Right cardiac atrium (tissue), 5 donors: ENCODE measurements around the gene C1orf94. TPM values are rescaled to one million over a fixed set of nuclear protein-coding genes. Genes with fewer than 3 reads are reported as not detected.
"Not testable (repeated sequence)": the region's sequence is repeated elsewhere in the genome, so short reads cannot be mapped to it uniquely, and the experiment has no call there.

Experiments used
- ATAC-seq, 2 donors: fragments of 200-7000 bp; cut with Tn5 transposase; one replicate each; pipeline versions ENCODE4 v1.8.0 to v1.9.1; 2020; ENCODE audit warnings: moderate library complexity in 2 of 2, mild to moderate bottlenecking in 1 of 2
- DNase-seq, 3 donors: peaks; one replicate each; pipeline ENCODE4 v3.0.0-alpha.2; 2020
- H3K27ac ChIP-seq: one replicate; pipeline ENCODE4 v1.5.1; 2013; ENCODE audit warnings: mild to moderate bottlenecking, low read length, control low read depth, moderate library complexity
- H3K27me3 ChIP-seq: one replicate; pipeline ENCODE4 v1.6.1; 2013; ENCODE audit not compliant: control insufficient read depth, insufficient read depth
- H3K4me1 ChIP-seq: one replicate; pipeline ENCODE4 v1.6.1; 2013; ENCODE audit warnings: low read length; ENCODE audit not compliant: control insufficient read depth, insufficient read depth
- H3K4me3 ChIP-seq: one replicate; pipeline ENCODE4 v1.5.1; 2013; ENCODE audit warnings: low read length, control low read depth
- H3K9me3 ChIP-seq: one replicate; pipeline ENCODE4 v1.6.1; 2013; ENCODE audit warnings: low read length; ENCODE audit not compliant: control insufficient read depth
- WGBS: extraction: QIAGEN DNeasy Blood & Tissue Kit; methylation state at CpG from one replicate; pipeline ENCODE4 v1.1.7; 2013; 5-methylcytosine and 5-hydroxymethylcytosine counted together
- intact Hi-C, 4 donors: fragments of 100-400 bp; cut with DNase I; formaldehyde crosslinking; loops; one replicate each; pipeline versions ENCODE4 v1.11.0 to v1.14.0; 2022 to 2023
- polyA plus RNA-seq: library from polyadenylated mRNA; stranded (reverse); fragments of 200-250 nt; gene quantifications from one replicate; pipeline ENCODE4 v1.2.3, GENCODE V29; 2013
- total RNA-seq, 4 donors: library from RNA; stranded (reverse); fragmentation: NEBNext Ultra II Directional; extraction: Animal tissue kit (Norgen Biotek cat#: 25700); gene quantifications; one replicate each; pipeline ENCODE4 v1.2.1, GENCODE V29; 2021
- donor health status: healthy with polysubstance abuse.
- donor health status: DM: no; HTN: yes; CAD: no.
- donor health status: DM: no; HTN: no; CAD: no.
- donor health status: DM: no; HTN: yes; CAD: no; lungs with severe emphysema.
- donor health status: DM: yes; HTN: yes; CAD: no.

C1orf94 gene
- total and polyA plus RNA-seq, 5 donors: not detected

GRCh38 chr1:34165422-34165921 is 11.2 kb upstream of the C1orf94 start:
- H3K27me3 ChIP-seq: peaks cover 3% of the 10 kb centered on the region
- H3K27ac ChIP-seq: no peak overlapping the region
- intact Hi-C loops: loop anchor here in 2 of 4 donors (10.0 kb wide), 2 partner anchors 431 to 531 kb away; no protein-coding TSS in a partner anchor
- H3K4me1 ChIP-seq: no peaks in the 10 kb centered on the region
- no peaks in the 10 kb centered on the region for H3K9me3 ChIP-seq
- peak overlapping the region; percentile 50 for H3K4me3 ChIP-seq
- no peak for ATAC-seq
- no peak for DNase-seq
- 2% methylated on average over 13 of the region's 13 CpGs for WGBS

GRCh38 chr1:34166191-34166624 is 10.5 kb upstream of the C1orf94 start:
- WGBS: 3% methylated on average over 27 of the region's 27 CpGs
- no peak overlapping the region for H3K27ac ChIP-seq
- intact Hi-C loops: loop anchor here in 2 of 4 donors (10.0 kb wide), 2 partner anchors 431 to 531 kb away; no protein-coding TSS in a partner anchor

DNA sequence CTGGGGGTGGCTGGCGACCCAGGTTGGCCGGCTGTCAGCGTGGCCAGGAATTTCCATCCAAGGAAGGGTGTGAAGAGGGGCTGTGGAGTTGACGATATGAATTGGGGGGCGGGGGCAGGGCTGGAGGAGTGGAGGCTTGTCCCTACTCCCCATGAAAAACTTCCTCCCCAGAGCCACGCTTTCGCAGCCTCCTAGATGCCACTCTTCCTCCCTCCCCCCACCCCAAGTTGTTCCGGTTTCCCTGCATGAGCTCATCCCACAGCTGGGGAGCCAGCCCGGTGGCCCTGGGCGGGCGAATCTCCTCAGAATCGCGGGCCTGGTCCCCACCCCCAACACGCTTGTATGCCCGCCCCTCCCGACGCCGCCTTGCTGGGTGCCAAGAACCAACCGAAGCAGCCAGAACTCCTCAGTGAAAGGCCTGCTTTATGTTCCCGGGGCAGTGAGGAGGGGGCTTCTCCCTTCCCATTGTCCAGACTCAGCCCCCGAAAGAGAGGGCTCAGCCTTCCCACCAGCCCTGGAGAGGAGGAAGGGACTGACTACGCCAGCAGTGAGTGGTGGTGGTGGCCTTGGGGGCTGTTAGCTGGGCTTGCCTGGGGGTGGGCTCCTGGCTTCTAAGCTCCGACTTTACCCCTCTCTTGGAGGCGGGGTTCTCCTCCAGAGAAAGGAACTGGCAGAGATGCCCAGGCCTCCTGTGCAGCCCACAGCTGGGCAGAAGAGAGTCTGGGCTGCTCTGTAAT is 9.9 kb upstream of the C1orf94 start:
- intact Hi-C loops: loop anchor here in 2 of 4 donors (10.0 kb wide), 2 partner anchors 432 to 532 kb away; no protein-coding TSS in a partner anchor
- no peaks in the 10 kb centered on the region for H3K27me3 ChIP-seq
- WGBS: 6% methylated on average over 24 of the region's 24 CpGs

More at GRCh38 chr1:34166191-34166624, 10.5 kb upstream of the C1orf94 start:
- H3K4me3 ChIP-seq: no peak overlapping the region
- ATAC-seq: no peak
- peak in 2 of 3 donors; percentile 41 to 44 for DNase-seq
- H3K9me3 ChIP-seq: no peaks in the 10 kb centered on the region
- H3K27me3 ChIP-seq: peaks cover 3% of the 10 kb centered on the region
- no peaks in the 10 kb centered on the region for H3K4me1 ChIP-seq

GRCh38 chr1:34167389-34167788 is 9.3 kb upstream of the C1orf94 start:
- no peak for ATAC-seq
- Histone ChIP-seq H3K27me3 (peaks cover 2% of the 10 kb centered on the region), H3K4me1 (no peaks in the 10 kb centered on the region), H3K4me3 (no peak overlapping the region), H3K27ac (no peak overlapping the region), H3K9me3 (no peaks in the 10 kb centered on the region)
- intact Hi-C loops: loop anchor here in 2 of 4 donors (10.0 kb wide), 2 partner anchors 433 to 533 kb away; no protein-coding TSS in a partner anchor
- no peak for DNase-seq
- WGBS: 28% methylated on average over 13 of the region's 13 CpGs

More for the DNA sequence above, 9.9 kb upstream of the C1orf94 start:
- Histone ChIP-seq H3K4me1 (no peaks in the 10 kb centered on the region), H3K27ac (no peak overlapping the region), H3K4me3 (no peak overlapping the region), H3K9me3 (no peaks in the 10 kb centered on the region)
- ATAC-seq (no peak), DNase-seq (peak in 2 of 3 donors; percentile 65 to 68)

- Histone ChIP-seq H3K27ac (no peak overlapping the region), H3K9me3 (no peaks in the 10 kb centered on the region), H3K27me3 (peaks cover 3% of the 10 kb centered on the region), H3K4me1 (no peaks in the 10 kb centered on the region), H3K4me3 (no peak overlapping the region)
- ATAC-seq (no peak), DNase-seq (no peak)
- WGBS: 84% methylated on average over 6 of the region's 6 CpGs
- intact Hi-C loops: no loop called here
Measured at GRCh38 chr1:34175744-34176143, 963 bp upstream of the C1orf94 start.

DNA sequence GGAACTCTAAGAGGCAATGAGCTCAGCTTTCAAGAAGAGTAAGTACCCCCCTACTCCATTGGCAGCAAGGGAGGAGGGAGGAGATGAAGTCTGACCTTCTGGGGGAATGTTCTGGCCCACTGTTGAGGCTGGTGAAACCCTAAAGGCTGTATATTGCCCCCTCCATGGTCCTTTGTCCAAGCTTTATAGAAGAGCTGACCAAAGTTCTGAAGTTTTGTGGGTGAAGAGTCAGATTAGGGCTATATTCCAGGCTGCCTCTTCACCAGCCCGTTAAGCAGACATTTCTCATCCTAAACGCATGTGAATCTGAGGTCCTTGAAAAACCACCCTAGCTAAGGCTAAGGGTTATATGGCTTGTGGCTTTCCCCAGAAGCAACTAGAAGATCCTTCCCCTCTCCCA is 1.4 kb downstream of the C1orf94 start:
- DNase-seq (no peak), ATAC-seq (no peak)
- Histone ChIP-seq H3K27me3 (peaks cover 4% of the 10 kb centered on the region), H3K4me1 (no peaks in the 10 kb centered on the region), H3K4me3 (no peak overlapping the region), H3K9me3 (no peaks in the 10 kb centered on the region), H3K27ac (no peak overlapping the region)
- 61% methylated on average over 2 of the region's 2 CpGs for WGBS
- intact Hi-C loops: no loop called here

GRCh38 chr1:34183381-34183780 is 6.7 kb downstream of the C1orf94 start:
- intact Hi-C loops, H3K9me3 ChIP-seq, ATAC-seq, H3K4me3 ChIP-seq, DNase-seq, H3K27me3 ChIP-seq, H3K4me1 ChIP-seq, H3K27ac ChIP-seq: not testable (repeated sequence)
- 80% methylated on average over 4 of the region's 4 CpGs for WGBS

DNA sequence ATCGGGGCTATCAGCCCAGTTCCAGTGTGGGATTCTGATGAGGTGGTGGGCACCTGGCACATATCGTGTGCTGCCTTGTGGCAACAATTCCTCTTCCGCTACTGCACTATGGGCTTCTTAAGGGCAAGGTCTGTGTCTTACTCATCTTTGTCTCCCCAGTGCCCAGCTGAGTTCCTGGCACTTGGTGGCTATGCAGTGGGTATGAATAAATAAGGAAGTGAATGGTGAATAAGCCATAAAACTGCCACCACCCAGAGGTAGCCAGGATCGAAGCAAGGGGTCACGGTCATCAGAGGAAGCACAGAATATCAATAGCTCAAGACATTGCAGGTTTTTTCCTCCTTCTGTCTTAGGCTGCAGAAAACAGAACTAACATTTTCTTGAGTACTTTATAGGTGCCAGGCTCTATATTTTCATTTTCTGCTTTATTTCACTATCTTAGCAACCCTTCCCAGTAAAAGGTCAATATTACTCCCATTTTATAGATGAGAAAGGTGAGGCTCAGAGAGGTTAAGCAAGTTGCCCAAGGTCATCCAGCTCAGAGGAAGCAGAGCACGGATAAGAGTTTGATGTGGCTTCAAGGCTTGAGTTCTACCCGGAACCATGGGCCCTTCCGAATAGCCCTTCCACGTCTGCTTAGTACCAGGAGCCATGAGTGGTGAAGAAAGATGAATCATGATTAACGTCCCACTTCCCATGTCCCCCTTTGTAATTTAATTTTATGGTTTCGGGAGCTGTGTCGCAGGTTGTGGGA is 10.2 kb downstream of the C1orf94 start:
- WGBS: 76% methylated on average over 12 of the region's 12 CpGs
- DNase-seq: no peak
- intact Hi-C loops: no loop called here
- Histone ChIP-seq H3K27ac (no peak overlapping the region), H3K9me3 (peaks cover 2% of the 10 kb centered on the region), H3K4me3 (no peak overlapping the region), H3K4me1 (no peaks in the 10 kb centered on the region), H3K27me3 (peaks cover 8% of the 10 kb centered on the region)
- ATAC-seq: no peak

GRCh38 chr1:34188418-34188817 is 11.7 kb downstream of the C1orf94 start:
- no peak overlapping the region for H3K4me3 ChIP-seq
- intact Hi-C loops: no loop called here
- H3K27ac ChIP-seq: no peak overlapping the region
- H3K9me3 ChIP-seq: peaks cover 2% of the 10 kb centered on the region
- no peak for DNase-seq
- 10% methylated on average over 8 of the region's 8 CpGs for WGBS
- H3K27me3 ChIP-seq: peaks cover 2% of the 10 kb centered on the region
- H3K4me1 ChIP-seq: no peaks in the 10 kb centered on the region
- ATAC-seq: no peak

DNA sequence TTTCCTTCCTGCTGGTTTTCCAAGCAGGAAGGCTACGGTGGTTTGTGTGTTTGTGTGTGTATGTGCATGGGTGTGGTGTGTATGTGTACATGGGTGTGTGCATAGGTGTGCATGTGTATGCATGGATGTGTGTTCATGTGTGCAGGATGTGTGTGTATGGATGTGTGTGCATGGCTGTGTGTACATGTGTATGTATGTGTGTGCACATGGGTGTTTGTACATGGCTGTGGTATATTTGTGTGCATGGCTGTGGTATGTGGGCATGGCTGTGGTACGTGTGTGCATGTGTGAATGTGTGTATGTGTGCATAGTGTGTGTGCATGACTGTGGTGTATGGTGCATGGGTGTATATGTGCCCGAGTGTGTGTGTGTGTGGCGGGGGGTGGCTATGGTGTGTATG is 12.3 kb downstream of the C1orf94 start:
- DNase-seq (no peak), ATAC-seq (no peak)
- no peak overlapping the region for H3K4me3 ChIP-seq
- intact Hi-C loops: no loop called here
- WGBS: 79% methylated on average over 4 of the region's 4 CpGs
- H3K9me3 ChIP-seq: peaks cover 2% of the 10 kb centered on the region
- H3K27me3 ChIP-seq: peaks cover 2% of the 10 kb centered on the region
- H3K4me1 ChIP-seq: no peaks in the 10 kb centered on the region
- H3K27ac ChIP-seq: no peak overlapping the region

DNA sequence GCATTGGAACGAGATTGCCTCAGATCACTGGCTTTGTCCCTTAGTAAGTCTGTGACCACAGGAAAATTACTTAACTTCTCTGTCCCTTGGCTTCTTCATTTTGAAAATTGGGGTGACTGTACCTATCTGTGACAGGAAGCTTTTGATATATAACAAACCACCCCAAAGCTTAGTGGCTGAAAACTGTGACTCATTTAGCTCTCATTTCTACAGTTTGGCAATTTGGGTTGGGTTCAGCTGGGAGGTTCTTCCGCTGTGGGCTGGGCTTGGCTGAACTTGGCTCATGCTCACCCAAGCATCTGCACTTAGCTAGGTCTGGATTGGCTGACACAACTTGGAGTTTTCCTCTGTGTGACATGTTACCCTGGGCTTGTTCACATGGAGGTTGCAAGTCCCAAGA is 14.0 kb downstream of the C1orf94 start:
- DNase-seq: no peak
- ATAC-seq: no peak
- intact Hi-C loops: no loop called here
- no peak overlapping the region for H3K27ac ChIP-seq
- 60% methylated on average over 2 of the region's 2 CpGs for WGBS
- H3K4me1 ChIP-seq: no peaks in the 10 kb centered on the region
- H3K9me3 ChIP-seq: peaks cover 2% of the 10 kb centered on the region
- peaks cover 2% of the 10 kb centered on the region for H3K27me3 ChIP-seq
- no peak overlapping the region for H3K4me3 ChIP-seq
